HG03095 (cell line): ENCODE data around the gene DYDC2.

Experiments
- ATAC-seq: cut with Tn5 transposase; IDR thresholded peaks from one replicate; pipeline ENCODE4 v1.9.1; 2021; ENCODE audit warnings: moderate library complexity; ENCODE audit not compliant: unreplicated experiment

Gene DYDC2

GRCh38 chr10:80365510-80365909 is 8.9 kb downstream of the DYDC2 start:
- no peak for ATAC-seq

- ATAC-seq, result no peak
Measured at GRCh38 chr10:80371467-80371866, 14.9 kb downstream of the DYDC2 start.

- no peak for ATAC-seq
Measured at GRCh38 chr10:80372675-80373074, 16.1 kb downstream of the DYDC2 start.

GRCh38 chr10:80373502-80373901 is 16.9 kb downstream of the DYDC2 start:
- ATAC-seq, result no peak

GRCh38 chr10:80379701-80380100 is 23.1 kb downstream of the DYDC2 start:
- ATAC-seq, result no peak

GRCh38 chr10:80380185-80380584 is 23.6 kb downstream of the DYDC2 start:
- no peak for ATAC-seq

- ATAC-seq, result no peak
Measured at GRCh38 chr10:80382989-80383388, 26.4 kb downstream of the DYDC2 start.

- ATAC-seq, result no peak
Measured at GRCh38 chr10:80390740-80391139, 34.2 kb downstream of the DYDC2 start.

GRCh38 chr10:80392250-80392649 is 35.7 kb downstream of the DYDC2 start:
- no peak for ATAC-seq

GRCh38 chr10:80394358-80394916 is 37.9 kb downstream of the DYDC2 start:
- ATAC-seq, result no peak

- ATAC-seq, result no peak
Measured at GRCh38 chr10:80397014-80397413, 40.4 kb downstream of the DYDC2 start.

GRCh38 chr10:80400136-80400804 is 43.7 kb downstream of the DYDC2 start:
- no peak for ATAC-seq

GRCh38 chr10:80405035-80405434 is 48.5 kb downstream of the DYDC2 start:
- no peak for ATAC-seq

- ATAC-seq, result no peak
Measured at GRCh38 chr10:80405626-80406025, 49.0 kb downstream of the DYDC2 start.

- no peak for ATAC-seq
Measured at GRCh38 chr10:80406204-80406603, 49.6 kb downstream of the DYDC2 start.

GRCh38 chr10:80407812-80408241 is 51.2 kb downstream of the DYDC2 start:
- ATAC-seq, result peak; percentile 16

GRCh38 chr10:80408242-80409101 is 51.9 kb downstream of the DYDC2 start, which contains the start of gene PRXL2A:
Gene PRXL2A (plus strand): TSS chr10:80408551. CDS start chr10:80420468, 11,917 bp downstream.
- peak; percentile 92 for ATAC-seq

- ATAC-seq, result no peak
Measured at GRCh38 chr10:80409121-80409520, 52.5 kb downstream of the DYDC2 start.

- no peak for ATAC-seq
Measured at GRCh38 chr10:80410122-80410521, 53.5 kb downstream of the DYDC2 start.

- no peak for ATAC-seq
Measured at GRCh38 chr10:80410578-80411145, 54.1 kb downstream of the DYDC2 start.

GRCh38 chr10:80411267-80411668 is 54.7 kb downstream of the DYDC2 start:
- ATAC-seq, result no peak
